Thyroid gland (tissue), 4 donors: Measurements from ENCODE around the gene ADCY5.

Source experiments
- POLR2A ChIP-seq, 2 donors: fragments of 450-650 bp; IDR thresholded peaks; one replicate each; pipeline ENCODE4 v1.6.1; 2017; ENCODE audit warnings: antibody characterized with exemption in 2 of 2, mild to moderate bottlenecking in 2 of 2, moderate library complexity in 1 of 2
- TF ChIP-seq, protein P1 (sequence below), 6 experiments: fragments of 200-600 bp in 3 of 6; fragments of 450-650 bp in 3 of 6; sonication (generic) in 3 of 6; IDR thresholded peaks; one replicate each; pipeline ENCODE4 v1.5.1; 2016 to 2019; ENCODE audit warnings: antibody characterized with exemption in 6 of 6, mild to moderate bottlenecking in 2 of 6, inconsistent platforms in 1 of 6, moderate library complexity in 1 of 6

DNA sequence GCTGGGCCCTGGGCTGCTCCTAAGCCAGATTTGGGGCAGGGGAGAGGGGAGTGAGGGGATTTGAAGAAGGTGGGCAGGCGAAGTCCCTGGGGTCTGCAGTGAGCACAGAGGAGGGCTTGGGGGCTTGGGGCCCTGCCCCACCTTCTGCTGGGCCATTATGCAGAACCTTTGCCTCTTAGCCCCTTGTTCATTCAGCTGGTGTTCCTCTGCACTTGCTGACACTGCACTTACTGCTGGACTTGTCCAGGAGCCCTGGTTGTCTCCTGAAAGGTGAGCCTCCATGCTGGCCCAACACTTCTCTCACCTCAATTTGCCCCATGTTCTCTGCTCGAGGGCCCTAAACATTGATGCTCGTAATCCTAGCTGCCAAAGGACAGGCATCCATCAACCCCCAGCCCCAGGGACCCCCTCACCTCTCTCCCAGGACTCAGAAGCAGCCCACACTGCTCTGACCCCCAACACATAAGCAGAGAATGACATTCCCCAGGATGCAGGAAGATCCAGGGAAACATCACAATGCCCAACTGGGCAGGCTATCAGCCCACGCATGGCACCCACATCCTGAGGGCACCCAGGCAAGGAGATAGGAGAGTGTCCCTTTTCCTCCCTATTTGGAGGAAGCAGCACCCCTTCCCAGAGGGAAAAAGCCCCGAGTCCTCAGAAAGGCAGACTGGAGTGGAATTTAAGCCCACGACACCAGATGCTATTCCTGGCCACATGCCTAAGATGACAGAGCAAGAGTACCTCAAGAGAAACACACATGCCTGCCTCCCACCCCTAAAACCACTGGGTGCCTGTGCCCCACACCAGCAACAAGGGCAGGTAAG lies 76.8 kb downstream of the ADCY5 start:
- TF ChIP-seq, protein P1, sequence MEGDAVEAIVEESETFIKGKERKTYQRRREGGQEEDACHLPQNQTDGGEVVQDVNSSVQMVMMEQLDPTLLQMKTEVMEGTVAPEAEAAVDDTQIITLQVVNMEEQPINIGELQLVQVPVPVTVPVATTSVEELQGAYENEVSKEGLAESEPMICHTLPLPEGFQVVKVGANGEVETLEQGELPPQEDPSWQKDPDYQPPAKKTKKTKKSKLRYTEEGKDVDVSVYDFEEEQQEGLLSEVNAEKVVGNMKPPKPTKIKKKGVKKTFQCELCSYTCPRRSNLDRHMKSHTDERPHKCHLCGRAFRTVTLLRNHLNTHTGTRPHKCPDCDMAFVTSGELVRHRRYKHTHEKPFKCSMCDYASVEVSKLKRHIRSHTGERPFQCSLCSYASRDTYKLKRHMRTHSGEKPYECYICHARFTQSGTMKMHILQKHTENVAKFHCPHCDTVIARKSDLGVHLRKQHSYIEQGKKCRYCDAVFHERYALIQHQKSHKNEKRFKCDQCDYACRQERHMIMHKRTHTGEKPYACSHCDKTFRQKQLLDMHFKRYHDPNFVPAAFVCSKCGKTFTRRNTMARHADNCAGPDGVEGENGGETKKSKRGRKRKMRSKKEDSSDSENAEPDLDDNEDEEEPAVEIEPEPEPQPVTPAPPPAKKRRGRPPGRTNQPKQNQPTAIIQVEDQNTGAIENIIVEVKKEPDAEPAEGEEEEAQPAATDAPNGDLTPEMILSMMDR (IDR thresholded peaks at IDR 0.05), result no peak
- no peak for TF ChIP-seq POLR2A (IDR thresholded peaks at IDR 0.05)
